Activated naive CD8-positive, alpha-beta T cell treated with anti-CD3 and anti-CD28 coated beads, Interleukin-2, amount 10 ng/mL, durations not matched to agents 7 days and 5 days (primary cell): ENCODE measurements around the gene TRIM28. TPM values are rescaled to one million over a fixed set of nuclear protein-coding genes. Genes with fewer than 3 reads are reported as not detected.

ENCODE experiments used
- ATAC-seq: fragments of 150-1000 bp; cut with Tn5 transposase; one replicate; pipeline ENCODE4 v1.10.0; 2021; ENCODE audit warnings: low read depth, moderate library complexity
- POLR2A ChIA-PET: fragments of 350-600 bp; sonication (Branson Sonifier 250); formaldehyde crosslinking; loops from one replicate; lab custom pipeline; 2021; ENCODE audit warnings: antibody characterized with exemption; lab: Charles Lee
- DNase-seq: peaks from one replicate; pipeline ENCODE4 v3.0.0; 2021
- H3K27ac Mint-ChIP-seq: one replicate; pipeline ENCODE4 v1.8.0; 2022; ENCODE audit warnings: mild to moderate bottlenecking, mixed read lengths
- H3K27me3 Mint-ChIP-seq: one replicate; pipeline ENCODE4 v1.8.0; 2022; ENCODE audit warnings: mild to moderate bottlenecking, moderate library complexity, mixed read lengths
- H3K36me3 Mint-ChIP-seq: one replicate; pipeline ENCODE4 v1.8.0; 2021; ENCODE audit warnings: mild to moderate bottlenecking, mixed read lengths
- H3K4me1 Mint-ChIP-seq: one replicate; pipeline ENCODE4 v1.8.0; 2021; ENCODE audit warnings: mixed read lengths
- H3K4me3 Mint-ChIP-seq: one replicate; pipeline ENCODE4 v1.8.0; 2022; ENCODE audit warnings: mild to moderate bottlenecking, moderate library complexity, mixed read lengths
- H3K9me3 Mint-ChIP-seq: one replicate; pipeline ENCODE4 v1.8.0; 2021; ENCODE audit warnings: mixed read lengths
- total RNA-seq, 2 experiments: library from RNA; stranded (reverse); gene quantifications; one replicate each; pipeline ENCODE4 v1.2.3, GENCODE V29; 2021

The TRIM28 gene
- total RNA-seq, 2 experiments from 2014 or later = 409 to 412 TPM

- ATAC-seq = no peak
- Mint-ChIP-seq H3K36me3 (peaks cover 28% of the 10 kb centered on the region), H3K27ac (peak overlapping the region; percentile 94), H3K4me3 (peak overlapping the region; percentile 96), H3K4me1 (peaks cover 37% of the 10 kb centered on the region), H3K27me3 (no peaks in the 10 kb centered on the region), H3K9me3 (no peaks in the 10 kb centered on the region)
- POLR2A ChIA-PET = interaction anchor here (0.6 to 3.7 kb wide), 10 partner anchors 8 to 104 kb away, joined by 3 to 72 read pairs (median 9); partner anchors contain the start of genes MZF1, TRIM28, ZBTB45 and ZNF324B
- DNase-seq = no peak
Measured at GRCh38 chr19:58555369-58555885, 11.6 kb downstream of the TRIM28 start.

- H3K36me3 Mint-ChIP-seq = peaks cover 26% of the 10 kb centered on the region
- DNase-seq (no peak), ATAC-seq (no peak)
- peaks cover 37% of the 10 kb centered on the region for H3K4me1 Mint-ChIP-seq
- H3K9me3 Mint-ChIP-seq = no peaks in the 10 kb centered on the region
- H3K4me3 Mint-ChIP-seq = peak overlapping the region; percentile 96
- H3K27ac Mint-ChIP-seq = peak overlapping the region; percentile 98
- H3K27me3 Mint-ChIP-seq = no peaks in the 10 kb centered on the region
- POLR2A ChIA-PET = interaction anchor here (1.2 to 3.7 kb wide), 9 partner anchors 7 to 105 kb away, joined by 3 to 72 read pairs (median 9); partner anchors contain the start of genes MZF1, TRIM28, ZBTB45 and ZNF324B
Measured at GRCh38 chr19:58555920-58556621, 12.2 kb downstream of the TRIM28 start.

- Mint-ChIP-seq H3K9me3 (no peaks in the 10 kb centered on the region), H3K27ac (peak overlapping the region; percentile 98), H3K36me3 (peaks cover 26% of the 10 kb centered on the region), H3K4me1 (peaks cover 43% of the 10 kb centered on the region), H3K27me3 (no peaks in the 10 kb centered on the region), H3K4me3 (peak overlapping the region; percentile 96)
- ATAC-seq (no peak), DNase-seq (no peak)
- POLR2A ChIA-PET = interaction anchor here (0.8 to 4.8 kb wide), 4 partner anchors 12 to 38 kb away, joined by 3 to 28 read pairs (median 4); partner anchors contain the start of genes TRIM28 and ZBTB45
Measured at GRCh38 chr19:58556622-58557220, 12.9 kb downstream of the TRIM28 start.

- H3K4me1 Mint-ChIP-seq = peaks cover 42% of the 10 kb centered on the region
- no peaks in the 10 kb centered on the region for H3K27me3 Mint-ChIP-seq
- POLR2A ChIA-PET = interaction anchor here (0.5 to 5.9 kb wide), 8 partner anchors 13 to 44 kb away, joined by 3 to 50 read pairs (median 4); partner anchors contain the start of genes MZF1, TRIM28 and ZBTB45
- DNase-seq (peak; percentile 28), ATAC-seq (no peak)
- no peaks in the 10 kb centered on the region for H3K9me3 Mint-ChIP-seq
- peak overlapping the region; percentile 98 for H3K27ac Mint-ChIP-seq
- H3K36me3 Mint-ChIP-seq = peaks cover 26% of the 10 kb centered on the region
- peak overlapping the region; percentile 96 for H3K4me3 Mint-ChIP-seq
Measured at GRCh38 chr19:58557221-58558065, 13.6 kb downstream of the TRIM28 start.

- H3K4me1 Mint-ChIP-seq = peaks cover 38% of the 10 kb centered on the region
- no peaks in the 10 kb centered on the region for H3K9me3 Mint-ChIP-seq
- no peak for DNase-seq
- H3K27ac Mint-ChIP-seq = peak within 1 kb of the TSS; percentile 98
- peak within 1 kb of the TSS; percentile 96 for H3K4me3 Mint-ChIP-seq
- POLR2A ChIA-PET = interaction anchor here (0.5 to 5.9 kb wide), 5 partner anchors 13 to 45 kb away, joined by 3 to 50 read pairs (median 11); partner anchors contain the start of genes MZF1, TRIM28 and ZBTB45
- peaks cover 21% of the 10 kb centered on the region for H3K36me3 Mint-ChIP-seq
- peak; percentile 2 for ATAC-seq
- H3K27me3 Mint-ChIP-seq = no peaks in the 10 kb centered on the region
Measured at GRCh38 chr19:58558066-58558622, 14.3 kb downstream of the TRIM28 start, which contains the start of gene UBE2M. TSS of gene UBE2M (minus strand) at chr19:58558611. CDS start at chr19:58558381, 230 bp downstream.

- H3K4me1 Mint-ChIP-seq = peaks cover 41% of the 10 kb centered on the region
- POLR2A ChIA-PET = interaction anchor here (0.9 to 5.9 kb wide), 8 partner anchors 8 to 59 kb away, joined by 3 to 50 read pairs (median 8); partner anchors contain the start of genes MZF1, TRIM28 and ZBTB45
- peaks cover 18% of the 10 kb centered on the region for H3K36me3 Mint-ChIP-seq
- DNase-seq = peak; percentile 100
- ATAC-seq = peak; percentile 65
- H3K27ac Mint-ChIP-seq = peak overlapping the region; percentile 96
- H3K27me3 Mint-ChIP-seq = no peaks in the 10 kb centered on the region
- no peaks in the 10 kb centered on the region for H3K9me3 Mint-ChIP-seq
- peak overlapping the region; percentile 96 for H3K4me3 Mint-ChIP-seq
Measured at GRCh38 chr19:58558623-58559274, 14.9 kb downstream of the TRIM28 start.

GRCh38 chr19:58559275-58560006 lies 15.6 kb downstream of the TRIM28 start:
- peak overlapping the region; percentile 96 for H3K4me3 Mint-ChIP-seq
- peaks cover 44% of the 10 kb centered on the region for H3K4me1 Mint-ChIP-seq
- H3K36me3 Mint-ChIP-seq = peaks cover 18% of the 10 kb centered on the region
- DNase-seq = peak; percentile 73
- H3K27me3 Mint-ChIP-seq = no peaks in the 10 kb centered on the region
- POLR2A ChIA-PET = interaction anchor here (0.9 to 5.9 kb wide), 8 partner anchors 8 to 60 kb away, joined by 3 to 50 read pairs (median 8); partner anchors contain the start of genes MZF1, TRIM28 and ZBTB45
- peak; percentile 1 for ATAC-seq
- no peaks in the 10 kb centered on the region for H3K9me3 Mint-ChIP-seq
- H3K27ac Mint-ChIP-seq = peak overlapping the region; percentile 96

GRCh38 chr19:58560007-58560887 lies 16.4 kb downstream of the TRIM28 start:
- POLR2A ChIA-PET = interaction anchor here (1.0 to 5.9 kb wide), 8 partner anchors 9 to 61 kb away, joined by 3 to 50 read pairs (median 10); partner anchors contain the start of genes MZF1, TRIM28 and ZBTB45
- H3K27ac Mint-ChIP-seq = peak overlapping the region; percentile 96

GRCh38 chr19:58560921-58561320 lies 17.1 kb downstream of the TRIM28 start:
- no peak for DNase-seq
- Mint-ChIP-seq H3K36me3 (peaks cover 19% of the 10 kb centered on the region), H3K27ac (peak overlapping the region; percentile 96), H3K4me1 (peaks cover 42% of the 10 kb centered on the region), H3K9me3 (no peaks in the 10 kb centered on the region), H3K4me3 (peak overlapping the region; percentile 86), H3K27me3 (no peaks in the 10 kb centered on the region)
- no peak for ATAC-seq
- POLR2A ChIA-PET = interaction anchor here (1.7 to 5.9 kb wide), 6 partner anchors 10 to 41 kb away, joined by 4 to 50 read pairs (median 20); partner anchors contain the start of genes MZF1, TRIM28 and ZBTB45

More at GRCh38 chr19:58560007-58560887, 16.4 kb downstream of the TRIM28 start:
- Mint-ChIP-seq H3K36me3 (peaks cover 19% of the 10 kb centered on the region), H3K27me3 (no peaks in the 10 kb centered on the region), H3K4me3 (peak overlapping the region; percentile 96), H3K9me3 (no peaks in the 10 kb centered on the region), H3K4me1 (peaks cover 42% of the 10 kb centered on the region)
- ATAC-seq (no peak), DNase-seq (no peak)

GRCh38 chr19:58561373-58562121 lies 17.7 kb downstream of the TRIM28 start:
- Mint-ChIP-seq H3K9me3 (no peaks in the 10 kb centered on the region), H3K27ac (peak overlapping the region; percentile 96), H3K27me3 (no peaks in the 10 kb centered on the region), H3K4me3 (peak overlapping the region; percentile 86), H3K36me3 (peaks cover 13% of the 10 kb centered on the region), H3K4me1 (peaks cover 38% of the 10 kb centered on the region)
- DNase-seq (no peak), ATAC-seq (no peak)
- POLR2A ChIA-PET = interaction anchor here (1.2 to 5.9 kb wide), 10 partner anchors 8 to 199 kb away, joined by 4 to 50 read pairs (median 12); partner anchors contain the start of genes CHMP2A, MZF1, TRIM28 and ZBTB45
